ENCODE data around the gene FGF18. TPM values are rescaled to one million over a fixed set of nuclear protein-coding genes. Genes with fewer than 3 reads are reported as not detected.

The FGF18 gene
- polyA plus RNA-seq, 3 donors, result not detected

DNA sequence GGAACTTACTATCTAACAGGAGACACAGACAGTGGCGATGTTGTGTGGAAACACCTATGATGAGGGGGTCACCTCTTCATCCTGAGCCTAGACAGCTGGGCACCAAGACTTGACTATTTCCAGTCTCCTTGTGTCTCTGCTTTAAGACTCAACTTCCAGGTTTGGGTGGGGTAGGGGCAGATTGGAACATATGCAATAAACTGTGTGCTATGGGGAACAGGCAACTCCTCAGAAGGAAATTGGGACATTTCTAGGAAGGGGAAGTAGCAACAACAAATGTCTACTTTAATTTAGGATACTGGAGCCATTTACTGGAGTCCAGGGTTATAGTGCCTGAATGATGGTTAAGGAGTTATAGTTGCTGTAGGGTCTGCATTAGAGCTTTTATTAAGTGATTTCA is 57.3 kb downstream of the FGF18 start:
- H4K20me1 ChIP-seq (ENCODE audit: insufficient read depth, low read length), result no peaks in the 10 kb centered on the region
- no peak overlapping the region for H3K4me2 ChIP-seq (replicated peaks; ENCODE audit: extremely low read depth, low read length, poor library complexity, severe bottlenecking)
- no peak overlapping the region for H2AFZ ChIP-seq (ENCODE audit: insufficient read depth, low read depth, low read length, poor library complexity, severe bottlenecking)
- no peak overlapping the region for H3K4me3 ChIP-seq (replicated peaks in 1 of 3; ENCODE audit: low read depth in 2 of 3, low read length in 3 of 3)
- no peaks in the 10 kb centered on the region for H3K36me3 ChIP-seq (replicated peaks in 1 of 2; ENCODE audit: control insufficient read depth in 1 of 2, insufficient read depth in 2 of 2, low read length in 2 of 2)
- H3K27me3 ChIP-seq (ENCODE audit: control insufficient read depth in 2 of 2, insufficient read depth in 2 of 2, low read length in 2 of 2), result no peaks in the 10 kb centered on the region
- H3K27me3 Mint-ChIP-seq (ENCODE audit: low read depth in 3 of 3), result peaks cover 0 to 5% (median 0%) of the 10 kb centered on the region in 3 donors
- H3K9ac ChIP-seq (ENCODE audit: insufficient read depth, low read length, poor library complexity, severe bottlenecking), result no peak overlapping the region
- H3K27ac Mint-ChIP-seq, result no peak overlapping the region
- peaks cover 0 to 5% (median 0%) of the 10 kb centered on the region in 7 donors for H3K9me3 Mint-ChIP-seq
- H3K27ac ChIP-seq (ENCODE audit: low read depth in 1 of 2, low read length in 2 of 2), result no peak overlapping the region
- H3K4me1 ChIP-seq (ENCODE audit: control insufficient read depth in 1 of 2, insufficient read depth in 2 of 2, low read length in 2 of 2), result peaks cover 5 to 8% of the 10 kb centered on the region in 2 donors
- peaks cover 11% of the 10 kb centered on the region for H3K4me1 Mint-ChIP-seq
- H3K36me3 Mint-ChIP-seq, result no peaks in the 10 kb centered on the region
- no peaks in the 10 kb centered on the region for H3K9me3 ChIP-seq (replicated peaks in 1 of 2; ENCODE audit: control insufficient read depth in 1 of 2, insufficient read depth in 1 of 2, low read length in 2 of 2)
- no peak for DNase-seq
- no peaks in the 10 kb centered on the region for H3K79me2 ChIP-seq (ENCODE audit: insufficient read depth, low read length)
- TF ChIP-seq, protein P1, sequence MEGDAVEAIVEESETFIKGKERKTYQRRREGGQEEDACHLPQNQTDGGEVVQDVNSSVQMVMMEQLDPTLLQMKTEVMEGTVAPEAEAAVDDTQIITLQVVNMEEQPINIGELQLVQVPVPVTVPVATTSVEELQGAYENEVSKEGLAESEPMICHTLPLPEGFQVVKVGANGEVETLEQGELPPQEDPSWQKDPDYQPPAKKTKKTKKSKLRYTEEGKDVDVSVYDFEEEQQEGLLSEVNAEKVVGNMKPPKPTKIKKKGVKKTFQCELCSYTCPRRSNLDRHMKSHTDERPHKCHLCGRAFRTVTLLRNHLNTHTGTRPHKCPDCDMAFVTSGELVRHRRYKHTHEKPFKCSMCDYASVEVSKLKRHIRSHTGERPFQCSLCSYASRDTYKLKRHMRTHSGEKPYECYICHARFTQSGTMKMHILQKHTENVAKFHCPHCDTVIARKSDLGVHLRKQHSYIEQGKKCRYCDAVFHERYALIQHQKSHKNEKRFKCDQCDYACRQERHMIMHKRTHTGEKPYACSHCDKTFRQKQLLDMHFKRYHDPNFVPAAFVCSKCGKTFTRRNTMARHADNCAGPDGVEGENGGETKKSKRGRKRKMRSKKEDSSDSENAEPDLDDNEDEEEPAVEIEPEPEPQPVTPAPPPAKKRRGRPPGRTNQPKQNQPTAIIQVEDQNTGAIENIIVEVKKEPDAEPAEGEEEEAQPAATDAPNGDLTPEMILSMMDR (IDR thresholded peaks at IDR 0.05), result no peak
- intact Hi-C loops (cut with micrococcal nuclease), result no loop called here
- no CpG with 5 or more reads among the region's 1 CpG for WGBS (ENCODE audit: insufficient coverage)
- no peak overlapping the region for H3K4me3 Mint-ChIP-seq

DNA sequence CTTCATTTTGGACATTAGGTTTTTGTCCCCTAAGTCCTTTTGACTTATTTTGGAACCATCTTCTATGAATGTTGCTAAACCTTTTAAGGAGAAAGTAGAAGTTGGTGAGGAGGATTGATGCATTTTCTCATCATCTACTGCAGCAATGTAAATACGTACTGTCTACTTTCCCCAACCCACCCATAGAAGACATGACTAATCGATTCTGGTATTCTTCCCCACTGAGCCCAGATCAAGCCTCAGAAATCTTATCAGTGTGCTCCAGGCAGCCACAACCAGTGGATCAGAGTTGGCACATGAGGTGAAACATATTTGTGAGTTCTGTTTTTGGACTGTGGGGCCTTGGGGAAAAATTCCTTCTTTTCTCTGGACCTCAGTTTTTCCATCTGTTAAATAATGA is 57.7 kb downstream of the FGF18 start:
- H2AFZ ChIP-seq (ENCODE audit: insufficient read depth, low read depth, low read length, poor library complexity, severe bottlenecking), result no peak overlapping the region
- H3K36me3 Mint-ChIP-seq, result no peaks in the 10 kb centered on the region
- TF ChIP-seq, protein P1 (IDR thresholded peaks at IDR 0.05), result no peak
- no peak overlapping the region for H3K4me3 ChIP-seq (replicated peaks in 1 of 3; ENCODE audit: low read depth in 2 of 3, low read length in 3 of 3)
- peaks cover 0 to 5% (median 0%) of the 10 kb centered on the region in 7 donors for H3K9me3 Mint-ChIP-seq
- no CpG with 5 or more reads among the region's 2 CpGs for WGBS (ENCODE audit: insufficient coverage)
- intact Hi-C loops (cut with micrococcal nuclease), result no loop called here
- no peak overlapping the region for H3K27ac ChIP-seq (ENCODE audit: low read depth in 1 of 2, low read length in 2 of 2)
- no peak overlapping the region for H3K9ac ChIP-seq (ENCODE audit: insufficient read depth, low read length, poor library complexity, severe bottlenecking)
- H3K27ac Mint-ChIP-seq, result no peak overlapping the region
- no peak overlapping the region for H3K4me2 ChIP-seq (replicated peaks; ENCODE audit: extremely low read depth, low read length, poor library complexity, severe bottlenecking)
- peaks cover 11% of the 10 kb centered on the region for H3K4me1 Mint-ChIP-seq
- H3K27me3 ChIP-seq (ENCODE audit: control insufficient read depth in 2 of 2, insufficient read depth in 2 of 2, low read length in 2 of 2), result no peaks in the 10 kb centered on the region
- no peaks in the 10 kb centered on the region for H4K20me1 ChIP-seq (ENCODE audit: insufficient read depth, low read length)
- H3K36me3 ChIP-seq (replicated peaks in 1 of 2; ENCODE audit: control insufficient read depth in 1 of 2, insufficient read depth in 2 of 2, low read length in 2 of 2), result no peaks in the 10 kb centered on the region
- H3K27me3 Mint-ChIP-seq (ENCODE audit: low read depth in 3 of 3), result peaks cover 0 to 5% (median 0%) of the 10 kb centered on the region in 3 donors
- no peaks in the 10 kb centered on the region for H3K9me3 ChIP-seq (replicated peaks in 1 of 2; ENCODE audit: control insufficient read depth in 1 of 2, insufficient read depth in 1 of 2, low read length in 2 of 2)
- no peaks in the 10 kb centered on the region for H3K79me2 ChIP-seq (ENCODE audit: insufficient read depth, low read length)
- DNase-seq, result no peak
- H3K4me1 ChIP-seq (ENCODE audit: control insufficient read depth in 1 of 2, insufficient read depth in 2 of 2, low read length in 2 of 2), result peaks cover 5 to 8% of the 10 kb centered on the region in 2 donors
- no peak overlapping the region for H3K4me3 Mint-ChIP-seq
